K562 (cell line): ENCODE results near the gene KDM4C. TPM values are rescaled to one million over a fixed set of nuclear protein-coding genes. Genes with fewer than 3 reads are reported as not detected.

Source experiments
- ATAC-seq: fragments of 200-7000 bp; cut with Tn5 transposase; 3 replicates; pipeline ENCODE4 v1.9.1; 2020; ENCODE audit warnings: moderate library complexity
- BruUV-seq: library from RNA; stranded (reverse); fragments of 400-500 nt; replicated peaks from 2 replicates; lab custom pipeline; 2021; lab: Mats Ljungman, UMichigan
- CTCF ChIA-PET: fragments of 300-600 bp; formaldehyde crosslinking; extraction: SDS; loops from one replicate; lab custom pipeline; 2021; ENCODE audit warnings: low intra/inter-chr PET ratio; lab: Yijun Ruan, JAX
- POLR2A ChIA-PET: fragments of 300-600, 350-650 bp; sonication (Branson Sonifier 250); formaldehyde crosslinking; extraction: SDS; loops from one replicate; lab custom pipeline; 2021; ENCODE audit warnings: antibody characterized with exemption, inconsistent platforms; lab: Yijun Ruan, JAX
- DNase-seq, 4 experiments: peaks; one replicate each; pipeline versions ENCODE4 v3.0.0 to v3.0.0-alpha.2; 2011 to 2018; ENCODE audit warnings: low spot score in 3 of 4, mixed read lengths in 3 of 4; ENCODE audit errors: extremely low read depth in 1 of 4
- FAIRE-seq: peaks from 2 replicates; lab custom pipeline; 2011; peaks lifted over from hg19 to GRCh38; lab: Jason Lieb, UNC
- H2AFZ ChIP-seq: 2 replicates; pipeline ENCODE4 v1.6.0; 2011; ENCODE audit warnings: low read depth, low read length, control low read depth, inconsistent platforms
- H3K27ac ChIP-seq: fragments of 200-600 bp; 3 replicates; pipeline ENCODE4 v1.8.0; 2011; ENCODE audit warnings: low read depth, mild to moderate bottlenecking, control low read depth, inconsistent platforms, low read length, moderate library complexity, mixed read lengths; ENCODE audit errors: extremely low read depth
- H3K27me3 ChIP-seq, 2 experiments: fragments of 300-600 bp in 1 of 2; 2 replicates in 1 of 2; 3 replicates in 1 of 2; pipeline versions ENCODE4 v1.6.0 to v1.8.0; 2011; ENCODE audit warnings: inconsistent platforms in 2 of 2, low read length in 2 of 2, mild to moderate bottlenecking in 1 of 2, mixed read lengths in 1 of 2, moderate library complexity in 1 of 2; ENCODE audit not compliant: control insufficient read depth in 2 of 2, insufficient read depth in 2 of 2
- H3K36me3 ChIP-seq: fragments of 300-600 bp; 3 replicates; pipeline ENCODE4 v1.8.0; 2011; ENCODE audit warnings: mild to moderate bottlenecking, low read length, inconsistent platforms; ENCODE audit not compliant: control insufficient read depth, insufficient read depth
- H3K4me1 ChIP-seq, 2 experiments: fragments of 200-600 bp in 1 of 2; replicated peaks in 1 of 2; 2 replicates in 1 of 2; 3 replicates in 1 of 2; pipeline versions ENCODE4 v1.5.1 to v1.8.0; 2011; ENCODE audit warnings: inconsistent platforms in 2 of 2, low read length in 2 of 2, mild to moderate bottlenecking in 1 of 2, mixed read lengths in 1 of 2, moderate library complexity in 1 of 2; ENCODE audit not compliant: control insufficient read depth in 2 of 2, insufficient read depth in 2 of 2
- H3K4me2 ChIP-seq: 2 replicates; pipeline ENCODE4 v1.6.1; 2011; ENCODE audit warnings: low read length, control low read depth, inconsistent platforms, mixed read lengths; ENCODE audit not compliant: insufficient read depth
- H3K4me3 ChIP-seq: fragments of 200-600 bp; sonication (generic), shearing (Covaris generic); 2 replicates; pipeline ENCODE4 v1.5.1; 2016; ENCODE audit warnings: control low read depth, inconsistent platforms
- H3K79me2 ChIP-seq: fragments of 200-600 bp; 3 replicates; pipeline ENCODE4 v1.8.0; 2011; ENCODE audit warnings: low read length, inconsistent platforms; ENCODE audit not compliant: control insufficient read depth, insufficient read depth
- H3K9ac ChIP-seq, 2 experiments: 2 replicates each; pipeline versions ENCODE4 v1.6.0 to v1.6.1; 2011; ENCODE audit warnings: low read depth in 2 of 2, low read length in 2 of 2, control low read depth in 1 of 2, inconsistent platforms in 1 of 2, mild to moderate bottlenecking in 1 of 2, mixed read lengths in 1 of 2; ENCODE audit not compliant: insufficient read depth in 1 of 2
- H3K9me1 ChIP-seq: one replicate; pipeline ENCODE4 v1.6.0; 2011; ENCODE audit warnings: inconsistent platforms, mild to moderate bottlenecking, low read length, moderate library complexity; ENCODE audit not compliant: control insufficient read depth, insufficient read depth
- H3K9me3 ChIP-seq: replicated peaks from 2 replicates; pipeline ENCODE4 v1.5.1; 2011; ENCODE audit warnings: low read depth, low read length, inconsistent platforms; ENCODE audit not compliant: control insufficient read depth, insufficient read depth
- H4K20me1 ChIP-seq: replicated peaks from 2 replicates; pipeline ENCODE4 v1.6.1; 2011; ENCODE audit warnings: low read length, inconsistent platforms, mixed read lengths; ENCODE audit not compliant: control insufficient read depth, insufficient read depth
- BCL6 ChIP-seq: fragments of 250-450 bp; sonication (Bioruptor Pico); IDR thresholded peaks from 2 replicates; pipeline ENCODE4 v1.4.0; 2020
- CHD2 ChIP-seq: IDR thresholded peaks from 2 replicates; pipeline ENCODE4 v1.6.1; 2011; ENCODE audit warnings: low read depth, low read length
- EHMT2 ChIP-seq: fragments of 450-650 bp; IDR thresholded peaks from 2 replicates; pipeline ENCODE4 v1.6.1; 2018; ENCODE audit warnings: antibody characterized with exemption
- HDAC2 ChIP-seq: fragments of 450-650 bp; IDR thresholded peaks from 2 replicates; pipeline ENCODE4 v1.6.1; 2016; ENCODE audit warnings: mild to moderate bottlenecking
- ID3 ChIP-seq, 2 experiments: fragments of 250-450 bp in 1 of 2; fragments of 450-650 bp in 1 of 2; sonication (Bioruptor Pico) in 1 of 2; IDR thresholded peaks; 2 replicates each; pipeline versions ENCODE4 v1.6.1 to v1.8.0; 2016 to 2021; ENCODE audit warnings: mild to moderate bottlenecking in 2 of 2, moderate library complexity in 2 of 2, missing compliant biosample characterization in 1 of 2, missing genetic modification characterization in 1 of 2
- KAT7 ChIP-seq: sonication (generic); formaldehyde crosslinking; IDR thresholded peaks from 2 replicates; pipeline ENCODE4 v1.8.0; 2022; ENCODE audit warnings: missing genetic modification reagents, mild to moderate bottlenecking, borderline replicate concordance
- KAT8 ChIP-seq: fragments of 450-650 bp; IDR thresholded peaks from 2 replicates; pipeline ENCODE4 v1.6.1; 2016; ENCODE audit warnings: low read depth, mild to moderate bottlenecking
- RBM25 ChIP-seq: fragments of 200-400 bp; formaldehyde crosslinking; IDR thresholded peaks from 2 replicates; pipeline ENCODE4 v1.6.1; 2018; ENCODE audit warnings: low read length, low read depth, moderate library complexity; ENCODE audit not compliant: severe bottlenecking
- SMAD2 ChIP-seq: fragments of 150-350 bp; IDR thresholded peaks from 2 replicates; pipeline ENCODE4 v1.6.1; 2014; ENCODE audit warnings: low read depth, mild to moderate bottlenecking, low read length
- TFAP4 ChIP-seq: sonication (generic); formaldehyde crosslinking; IDR thresholded peaks from 2 replicates; pipeline ENCODE4 v1.8.0; 2022; ENCODE audit warnings: missing genetic modification reagents, mild to moderate bottlenecking, moderate library complexity, borderline replicate concordance
- ZNF23 ChIP-seq: fragments of 250-450 bp; sonication (Bioruptor Pico); IDR thresholded peaks from 2 replicates; pipeline ENCODE4 v1.4.0; 2020; ENCODE audit warnings: mild to moderate bottlenecking
- ZNF232 ChIP-seq: sonication (generic); formaldehyde crosslinking; IDR thresholded peaks from 2 replicates; pipeline ENCODE4 v1.8.0; 2022; ENCODE audit warnings: mild to moderate bottlenecking, missing genetic modification reagents
- ZNF778 ChIP-seq: fragments of 450-650 bp; formaldehyde crosslinking; IDR thresholded peaks from 2 replicates; pipeline ENCODE4 v1.4.0; 2020; ENCODE audit warnings: mild to moderate bottlenecking, moderate library complexity
- whole genome bisulfite sequencing: fragments of 100-300 bp; shearing (Covaris generic); methylation state at CpG from one replicate; pipeline ENCODE4 v1.1.6; 2016; ENCODE audit warnings: low coverage, mixed read lengths; ENCODE audit not compliant: insufficient coverage; ENCODE audit errors: missing lambda C conversion rate; 5-methylcytosine and 5-hydroxymethylcytosine counted together
- in situ Hi-C: fragments of 300-500 bp; cut with MboI; formaldehyde crosslinking; loops from 4 replicates; pipeline ENCODE4 v1.15.0; 2018; ENCODE audit warnings: inconsistent platforms, mixed read lengths
- intact Hi-C: fragments of 100-400 bp; cut with micrococcal nuclease; formaldehyde crosslinking; loops from 2 replicates; pipeline ENCODE4 v1.14.2; 2022
- polyA plus RNA-seq, 8 experiments: library from polyadenylated mRNA; depleted of rRNA in 4 of 8; stranded (reverse) in 5 of 8; unstranded in 3 of 8; fragments of >200 nt; fragmentation: Nextera tagmentation in 2 of 8; fragmentation: Illumina TruSeq in 1 of 8; extraction: Ambion mirVana in 2 of 8; extraction: Trizol in 1 of 8; gene quantifications; 2 replicates each; pipeline versions ENCODE4 v1.2.1 to v1.2.3, GENCODE V29; 2011 to 2014; ENCODE audit warnings: inconsistent platforms in 1 of 8, missing spikeins in 1 of 8
- total RNA-seq, 7 experiments: library from RNA; depleted of rRNA in 6 of 7; stranded (reverse); fragments of >200 nt in 6 of 7; fragmentation: Illumina TruSeq in 2 of 7; extraction: Trizol in 2 of 7; gene quantifications; 2 replicates each; pipeline versions ENCODE4 v1.2.1 to v1.2.3, GENCODE V29; 2011 to 2021; ENCODE audit warnings: low replicate concordance in 1 of 7

KDM4C gene
- total and polyA plus RNA-seq, 9 of the 15 experiments (the other 6 are each of a cell fraction or from before 2014, with no cell fraction given), result 5.4 to 17.0 (median 12.6) TPM

GRCh38 chr9:7103771-7104170 is 346.0 kb downstream of the KDM4C start:
- Histone ChIP-seq H3K9ac (no peak overlapping the region), H3K9me3 (no peaks in the 10 kb centered on the region), H3K79me2 (no peaks in the 10 kb centered on the region), H4K20me1 (no peaks in the 10 kb centered on the region), H3K27me3 (no peaks in the 10 kb centered on the region), H3K4me3 (no peak overlapping the region), H3K4me1 (no peaks in the 10 kb centered on the region), H3K36me3 (peaks cover 6% of the 10 kb centered on the region; the same call in 1 of the 3 replicates), H3K27ac (no peak overlapping the region), H3K4me2 (no peak overlapping the region), H2AFZ (no peak overlapping the region), H3K9me1 (no peaks in the 10 kb centered on the region)
- ATAC-seq (no peak), FAIRE-seq (no peak), DNase-seq (no peak)
- TF ChIP-seq TFAP4 (CRISPR knock-in tag), result no peak
- ChIA-PET CTCF (no interaction called here), POLR2A (interaction anchor here (1.0 to 1.6 kb wide), 2 partner anchors 16 to 30 kb away, joined by 3 to 4 read pairs; no protein-coding TSS in a partner anchor)
- intact Hi-C loops (no loop called here), in situ Hi-C loops (no loop called here)
- WGBS, result 82% methylated on average over 5 of the region's 6 CpGs
- no TSS peak for BruUV-seq

GRCh38 chr9:7104625-7105024 is 346.9 kb downstream of the KDM4C start:
- peaks cover 6% of the 10 kb centered on the region; the same call in 1 of the 3 replicates for H3K36me3 ChIP-seq
- 82% methylated on average over 2 of the region's 2 CpGs for WGBS
- H4K20me1 ChIP-seq, result no peaks in the 10 kb centered on the region
- POLR2A ChIA-PET, result no interaction called here
- TF ChIP-seq HDAC2 (no peak), CHD2 (no peak), EHMT2 (no peak), KAT8 (no peak), RBM25 (no peak), SMAD2 (no peak), KAT7 (CRISPR knock-in tag) (no peak), ZNF232 (CRISPR knock-in tag) (no peak), ZNF23 (CRISPR knock-in tag) (no peak), BCL6 (CRISPR knock-in tag) (no peak), ZNF778 (CRISPR knock-in tag) (no peak), ID3 (CRISPR knock-in tag; IDR thresholded peaks at IDR 0.05) (no peak), ID3 (tag; IDR thresholded peaks at IDR 0.05) (no peak)
- H3K27ac ChIP-seq, result no peak overlapping the region
- in situ Hi-C loops, result no loop called here
- intact Hi-C loops, result no loop called here
- no TSS peak for BruUV-seq
- H3K9me3 ChIP-seq, result no peaks in the 10 kb centered on the region
- H3K4me1 ChIP-seq, result no peaks in the 10 kb centered on the region
- FAIRE-seq, result no peak
- CTCF ChIA-PET, result no interaction called here
- DNase-seq, result no peak
- no peak overlapping the region for H2AFZ ChIP-seq
- no peak for ATAC-seq
- no peak overlapping the region for H3K9ac ChIP-seq
- H3K4me3 ChIP-seq, result no peak overlapping the region
- H3K9me1 ChIP-seq, result no peaks in the 10 kb centered on the region
- no peaks in the 10 kb centered on the region for H3K79me2 ChIP-seq
- H3K27me3 ChIP-seq, result no peaks in the 10 kb centered on the region
- H3K4me2 ChIP-seq, result no peak overlapping the region
